GM21381 (cell line): ENCODE measurements around the gene MRPL52.

Experiments
- ATAC-seq: cut with Tn5 transposase; IDR thresholded peaks from one replicate; pipeline ENCODE4 v1.9.1; 2021; ENCODE audit warnings: mild to moderate bottlenecking, moderate library complexity; ENCODE audit not compliant: unreplicated experiment

MRPL52 gene

DNA sequence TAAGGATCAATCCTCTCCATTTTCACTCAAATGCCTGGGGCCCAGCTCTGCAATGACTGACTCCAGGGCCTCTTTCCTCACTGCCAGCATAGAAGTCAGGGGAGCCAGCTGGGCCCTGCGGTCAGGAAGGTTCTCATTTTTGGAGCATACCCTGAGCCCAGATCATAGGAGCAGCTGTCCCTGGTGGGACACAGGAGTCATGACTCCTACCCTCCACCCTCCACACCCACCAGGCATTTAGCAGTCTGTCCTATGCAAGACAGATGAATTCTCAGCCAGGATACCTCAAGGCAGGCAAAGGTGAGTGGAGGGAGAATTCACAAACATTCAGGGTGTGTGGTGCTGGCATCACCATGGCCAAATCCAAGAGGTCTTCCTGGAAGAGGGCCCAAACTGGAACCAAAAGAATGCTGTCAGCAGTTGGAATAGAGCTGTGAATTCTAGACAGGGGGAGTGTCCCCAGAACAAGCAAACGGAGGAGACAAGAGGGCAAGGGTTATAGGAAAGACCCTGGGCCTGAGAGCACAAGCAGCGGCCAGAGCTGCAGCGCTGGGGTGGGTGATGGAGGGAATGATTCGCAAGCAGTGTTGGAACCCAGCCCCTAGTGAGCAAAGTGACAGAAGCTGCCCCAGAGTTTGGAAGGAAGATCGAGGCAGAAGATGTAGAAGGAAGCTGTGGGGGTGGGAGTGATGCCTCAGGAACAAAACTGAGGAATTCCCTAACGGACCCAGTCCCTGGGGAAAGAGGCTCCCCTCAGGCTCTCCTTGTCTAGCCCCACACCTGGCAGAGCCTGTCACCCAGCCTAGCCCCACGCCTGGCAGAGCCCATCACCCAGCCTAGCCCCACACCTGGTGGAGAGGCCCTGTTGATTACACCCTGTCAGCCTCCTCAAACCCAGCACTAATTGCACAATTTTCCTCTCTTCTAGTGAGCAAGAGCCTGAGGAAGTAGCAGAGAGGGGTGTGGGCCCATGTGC is 48.9 kb downstream of the MRPL52 start:
- no peak for ATAC-seq

DNA sequence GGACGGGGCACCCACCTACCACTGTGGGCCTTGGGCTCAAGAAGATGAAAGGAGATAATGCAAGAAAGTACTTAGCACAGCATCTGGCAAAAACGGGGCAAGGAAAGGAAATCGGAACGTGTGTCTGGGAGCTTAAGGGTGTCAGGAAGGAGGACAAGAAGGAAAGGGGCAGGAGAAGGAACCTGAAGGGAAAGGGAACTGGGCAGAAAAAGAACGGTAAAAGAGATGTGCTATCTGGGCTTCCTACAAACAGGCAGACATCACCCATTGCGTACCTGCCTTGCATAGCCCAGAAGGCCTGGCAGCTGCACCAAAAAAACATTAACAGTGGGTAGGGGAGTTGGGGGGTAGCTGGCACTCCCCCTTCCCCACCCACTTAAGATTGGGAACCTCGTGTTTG is 52.4 kb downstream of the MRPL52 start:
- no peak for ATAC-seq

DNA sequence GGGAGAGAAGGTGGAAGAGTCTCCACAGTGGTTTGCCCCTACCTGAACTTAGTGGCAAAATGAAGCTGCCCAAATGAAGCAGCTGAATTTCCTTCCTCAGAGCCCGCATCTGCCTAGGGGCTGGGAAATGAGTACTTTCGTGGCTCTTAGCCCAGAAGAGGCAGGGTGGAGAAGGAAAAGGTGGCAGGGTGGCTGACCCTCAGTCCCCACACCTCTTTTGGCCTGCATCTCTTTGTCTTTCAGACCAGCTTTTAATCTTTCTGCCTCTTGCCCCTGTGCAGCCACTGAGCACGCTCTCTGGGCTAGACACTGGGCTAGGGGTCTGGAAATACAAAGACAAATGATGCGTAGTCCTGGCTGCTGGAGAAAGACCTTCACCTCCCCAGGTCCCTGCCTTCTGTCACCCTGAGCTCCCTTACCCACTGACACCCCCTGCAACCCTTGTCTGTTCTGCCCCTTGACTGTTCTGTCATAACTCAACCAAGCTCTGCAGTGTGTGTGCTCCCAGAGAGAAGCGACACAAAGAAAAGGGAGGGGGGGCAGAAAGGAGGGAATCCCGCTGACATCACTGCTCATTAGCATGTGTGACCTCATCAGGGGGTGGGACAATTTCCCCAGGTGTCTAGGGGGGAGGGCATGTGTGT is 53.0 kb downstream of the MRPL52 start:
- no peak for ATAC-seq

DNA sequence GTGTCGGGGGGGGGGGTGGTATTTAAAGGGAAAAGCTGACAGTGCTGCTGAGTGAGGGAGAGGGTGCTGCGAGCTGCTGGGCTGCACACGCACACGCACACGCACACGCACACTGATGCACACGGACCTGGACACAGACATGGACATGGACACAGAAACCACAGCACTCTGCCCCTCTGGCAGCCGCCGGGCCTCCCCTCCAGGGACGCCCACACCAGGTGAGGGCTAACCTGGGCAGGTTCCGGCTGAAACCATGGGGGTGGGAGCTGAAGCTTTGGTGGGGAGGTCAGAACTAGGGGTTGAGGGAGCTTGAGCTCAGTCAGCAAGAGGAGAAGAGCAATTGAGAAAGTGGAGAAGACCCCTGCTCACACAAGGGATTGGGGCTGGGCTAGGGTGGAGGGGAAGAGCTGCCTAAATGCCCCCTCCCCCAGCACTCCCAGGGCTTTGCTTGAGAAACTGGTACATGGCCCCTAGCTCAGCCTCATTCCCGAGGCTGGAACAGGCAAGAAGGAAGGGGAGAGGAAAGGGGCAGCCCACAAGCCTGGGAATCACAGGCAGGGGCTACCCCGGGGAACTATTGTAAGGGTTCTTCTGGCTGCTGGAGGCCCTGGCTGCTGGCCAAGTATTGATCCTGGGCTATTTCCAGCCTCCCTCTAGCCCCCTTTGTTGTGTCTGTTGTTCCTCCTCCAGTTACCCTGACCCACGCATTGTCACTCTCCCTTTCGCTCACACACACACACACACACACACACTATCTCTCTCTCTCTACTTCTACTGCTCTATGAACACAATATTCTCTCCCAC is 53.7 kb downstream of the MRPL52 start, which contains the start of gene REM2:
TSS of gene REM2 (plus strand) at position 50 of the 804 bp plus-strand sequence. CDS start at position 116, 66 bp downstream.
- ATAC-seq, result no peak

DNA sequence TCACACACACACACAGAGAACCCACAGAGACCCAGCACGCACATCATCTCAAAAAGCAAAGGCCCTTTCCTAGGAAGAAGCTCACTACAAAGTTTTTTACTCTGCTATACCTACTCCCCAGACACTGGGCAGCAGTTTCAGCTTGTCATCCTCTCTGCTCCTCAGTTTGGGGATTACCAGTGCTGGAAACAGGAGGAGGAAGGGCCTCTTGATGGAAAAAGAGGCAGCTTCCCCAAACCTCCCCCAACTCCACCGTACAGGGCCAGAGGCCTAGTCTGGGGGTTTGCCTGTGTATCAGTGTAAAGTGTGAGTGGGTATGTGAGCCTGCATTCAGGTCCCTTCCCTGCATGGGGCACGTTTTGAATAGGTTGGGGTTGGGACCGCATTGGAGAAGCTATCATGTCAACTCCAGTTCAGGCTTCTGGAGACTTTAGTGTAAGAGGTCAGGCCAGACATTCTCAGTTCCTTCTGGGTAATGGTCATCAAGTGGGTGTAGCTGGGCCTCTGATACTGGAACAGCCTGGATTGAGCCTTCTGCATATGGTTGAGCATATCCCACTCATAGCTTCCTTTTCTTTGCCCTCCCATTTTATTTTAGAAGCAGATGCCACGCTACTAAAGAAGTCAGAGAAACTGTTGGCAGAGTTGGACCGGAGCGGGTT is 54.5 kb downstream of the MRPL52 start:
- ATAC-seq, result no peak
